Parathyroid adenoma (tissue), 2 donors: ENCODE measurements around the gene PARD6B.

ENCODE experiments used
- H2AFZ ChIP-seq: fragments of 300-600 bp; sonication (generic); one replicate; pipeline ENCODE4 v1.7.0; 2017; ENCODE audit warnings: antibody characterized with exemption, mild to moderate bottlenecking
- H3K27ac ChIP-seq: fragments of 300-600 bp; sonication (generic); one replicate; pipeline ENCODE4 v1.7.0; 2017
- H3K27me3 ChIP-seq: fragments of 300-600 bp; sonication (generic); one replicate; pipeline ENCODE4 v1.7.0; 2017; ENCODE audit warnings: low read length; ENCODE audit not compliant: control insufficient read depth, insufficient read depth
- H3K36me3 ChIP-seq: fragments of 300-600 bp; sonication (generic); one replicate; pipeline ENCODE4 v1.7.0; 2017; ENCODE audit warnings: low read length; ENCODE audit not compliant: control insufficient read depth, insufficient read depth
- H3K4me1 ChIP-seq: fragments of 300-600 bp; sonication (generic); one replicate; pipeline ENCODE4 v1.7.0; 2017; ENCODE audit warnings: control low read depth
- H3K4me2 ChIP-seq: fragments of 300-600 bp; sonication (generic); one replicate; pipeline ENCODE4 v1.7.0; 2017; ENCODE audit warnings: low read length
- H3K4me3 ChIP-seq: fragments of 300-600 bp; sonication (generic); one replicate; pipeline ENCODE4 v1.7.0; 2017; ENCODE audit warnings: low read depth, low read length
- H3K79me2 ChIP-seq: fragments of 300-600 bp; sonication (generic); one replicate; pipeline ENCODE4 v1.7.0; 2017; ENCODE audit warnings: control low read depth
- H3K9ac ChIP-seq: fragments of 300-600 bp; sonication (generic); one replicate; pipeline ENCODE4 v1.7.0; 2017; ENCODE audit warnings: mild to moderate bottlenecking
- H3K9me3 ChIP-seq: fragments of 300-600 bp; sonication (generic); one replicate; pipeline ENCODE4 v1.7.0; 2017; ENCODE audit warnings: low read length; ENCODE audit not compliant: control insufficient read depth
- TF ChIP-seq, protein P1 (sequence below): fragments of 300-600 bp; sonication (generic); IDR thresholded peaks from one replicate; pipeline ENCODE4 v1.7.0; 2017; ENCODE audit warnings: antibody characterized with exemption, mild to moderate bottlenecking
- donor health status: primary hyperparathyroidism.

PARD6B gene

GRCh38 chr20:50788045-50788991 is 56.9 kb downstream of the PARD6B start:
- H3K4me3 ChIP-seq = no peak overlapping the region
- no peak overlapping the region for H3K9ac ChIP-seq
- no peaks in the 10 kb centered on the region for H3K9me3 ChIP-seq
- H3K27me3 ChIP-seq = no peaks in the 10 kb centered on the region
- H3K4me2 ChIP-seq = peak overlapping the region; percentile 53
- no peaks in the 10 kb centered on the region for H3K36me3 ChIP-seq
- no peaks in the 10 kb centered on the region for H3K79me2 ChIP-seq
- TF ChIP-seq, protein P1, sequence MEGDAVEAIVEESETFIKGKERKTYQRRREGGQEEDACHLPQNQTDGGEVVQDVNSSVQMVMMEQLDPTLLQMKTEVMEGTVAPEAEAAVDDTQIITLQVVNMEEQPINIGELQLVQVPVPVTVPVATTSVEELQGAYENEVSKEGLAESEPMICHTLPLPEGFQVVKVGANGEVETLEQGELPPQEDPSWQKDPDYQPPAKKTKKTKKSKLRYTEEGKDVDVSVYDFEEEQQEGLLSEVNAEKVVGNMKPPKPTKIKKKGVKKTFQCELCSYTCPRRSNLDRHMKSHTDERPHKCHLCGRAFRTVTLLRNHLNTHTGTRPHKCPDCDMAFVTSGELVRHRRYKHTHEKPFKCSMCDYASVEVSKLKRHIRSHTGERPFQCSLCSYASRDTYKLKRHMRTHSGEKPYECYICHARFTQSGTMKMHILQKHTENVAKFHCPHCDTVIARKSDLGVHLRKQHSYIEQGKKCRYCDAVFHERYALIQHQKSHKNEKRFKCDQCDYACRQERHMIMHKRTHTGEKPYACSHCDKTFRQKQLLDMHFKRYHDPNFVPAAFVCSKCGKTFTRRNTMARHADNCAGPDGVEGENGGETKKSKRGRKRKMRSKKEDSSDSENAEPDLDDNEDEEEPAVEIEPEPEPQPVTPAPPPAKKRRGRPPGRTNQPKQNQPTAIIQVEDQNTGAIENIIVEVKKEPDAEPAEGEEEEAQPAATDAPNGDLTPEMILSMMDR = peak; percentile 86
- peak overlapping the region; percentile 41 for H3K27ac ChIP-seq
- peak overlapping the region; percentile 61 for H2AFZ ChIP-seq
- H3K4me1 ChIP-seq = peaks cover 17% of the 10 kb centered on the region

- no peak overlapping the region for H3K9ac ChIP-seq
- no peak overlapping the region for H3K4me3 ChIP-seq
- H3K9me3 ChIP-seq = no peaks in the 10 kb centered on the region
- no peak overlapping the region for H3K4me2 ChIP-seq
- TF ChIP-seq, protein P1 = no peak
- no peaks in the 10 kb centered on the region for H3K36me3 ChIP-seq
- no peaks in the 10 kb centered on the region for H3K79me2 ChIP-seq
- H3K4me1 ChIP-seq = peaks cover 17% of the 10 kb centered on the region
- peak overlapping the region; percentile 83 for H3K27ac ChIP-seq
- H2AFZ ChIP-seq = peak overlapping the region; percentile 100
- H3K27me3 ChIP-seq = no peaks in the 10 kb centered on the region
Measured at GRCh38 chr20:50789968-50790650, 58.7 kb downstream of the PARD6B start.

DNA sequence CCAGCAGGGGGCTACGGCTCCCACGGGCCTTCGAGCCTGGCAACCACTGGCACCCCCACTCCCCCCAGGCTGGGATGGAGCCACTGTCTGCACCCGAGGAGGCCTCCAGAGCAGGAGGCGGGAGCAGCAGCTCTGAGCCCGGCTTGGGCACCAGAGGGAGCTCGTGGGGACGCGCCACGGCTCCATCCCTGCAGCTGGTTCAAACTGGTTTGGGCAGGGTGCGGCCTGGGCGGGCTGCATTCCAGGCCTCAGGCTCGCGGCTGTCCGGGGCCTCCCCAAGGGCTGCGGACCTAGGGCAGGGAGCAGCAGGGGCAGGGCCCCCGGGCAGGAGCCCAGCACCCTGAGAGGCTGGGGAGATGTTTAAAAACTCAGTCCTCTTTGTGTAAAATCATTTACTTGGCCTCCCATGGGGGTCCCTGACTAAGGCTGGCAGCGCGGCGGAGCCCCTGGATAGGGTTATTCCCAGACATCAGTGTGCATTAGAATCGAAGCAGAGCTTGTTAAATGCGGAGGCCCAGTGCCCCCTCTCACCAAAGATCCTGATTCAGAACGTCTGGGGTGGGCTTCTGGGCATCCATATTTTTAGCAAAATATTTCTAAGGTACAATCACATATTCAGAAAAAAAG is 59.4 kb downstream of the PARD6B start:
- no peaks in the 10 kb centered on the region for H3K36me3 ChIP-seq
- no peaks in the 10 kb centered on the region for H3K9me3 ChIP-seq
- peaks cover 3% of the 10 kb centered on the region for H3K79me2 ChIP-seq
- H3K27me3 ChIP-seq = no peaks in the 10 kb centered on the region
- TF ChIP-seq, protein P1 = peak; percentile 86
- no peak overlapping the region for H3K9ac ChIP-seq
- peak overlapping the region; percentile 100 for H2AFZ ChIP-seq
- peak overlapping the region; percentile 32 for H3K4me2 ChIP-seq
- H3K4me1 ChIP-seq = peaks cover 17% of the 10 kb centered on the region
- no peak overlapping the region for H3K4me3 ChIP-seq
- H3K27ac ChIP-seq = peak overlapping the region; percentile 83

DNA sequence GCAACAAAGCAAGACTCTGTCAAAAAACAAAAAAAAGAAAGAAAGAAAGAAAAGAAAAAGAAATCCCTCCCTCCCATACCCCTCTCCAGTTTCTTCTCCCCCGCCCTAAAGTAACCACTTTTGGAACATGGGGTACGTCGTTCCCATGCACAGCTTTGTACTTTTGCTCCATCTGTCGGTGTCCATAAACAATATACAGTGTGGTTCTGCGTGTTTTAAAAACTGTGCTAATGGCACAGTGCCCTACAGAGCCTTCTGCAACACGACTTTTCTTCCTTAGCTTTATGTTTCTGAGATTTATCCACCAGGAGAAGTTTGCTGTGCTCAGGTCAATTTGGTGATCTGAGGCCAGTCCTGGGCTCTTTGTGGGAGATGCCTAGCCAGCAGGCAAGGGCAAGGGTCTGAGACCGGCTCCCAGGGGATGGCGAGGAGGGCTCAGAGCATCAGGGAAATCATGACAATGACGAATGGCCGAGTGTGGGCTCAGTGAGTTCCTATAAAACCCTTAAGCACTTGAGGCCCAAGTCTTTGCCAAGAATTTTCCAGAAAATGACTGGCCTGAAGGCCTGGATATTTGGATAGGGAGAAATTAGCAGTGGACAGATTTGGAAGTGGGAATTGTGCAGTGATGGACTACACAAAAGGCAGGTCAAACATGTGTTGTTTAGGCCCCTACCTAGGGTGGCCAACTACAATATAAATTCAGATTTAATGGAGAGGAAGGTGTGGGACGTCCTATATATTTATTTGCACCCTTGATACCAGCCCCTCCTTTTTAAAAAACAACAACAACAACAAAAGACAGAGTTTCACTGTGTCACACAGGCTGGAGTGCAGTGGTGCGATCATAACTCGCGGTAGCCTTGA is 61.6 kb downstream of the PARD6B start:
- H3K27ac ChIP-seq = no peak overlapping the region
- TF ChIP-seq, protein P1 = no peak
- peaks cover 13% of the 10 kb centered on the region for H3K79me2 ChIP-seq
- no peaks in the 10 kb centered on the region for H3K9me3 ChIP-seq
- no peak overlapping the region for H2AFZ ChIP-seq
- H3K36me3 ChIP-seq = no peaks in the 10 kb centered on the region
- peaks cover 17% of the 10 kb centered on the region for H3K4me1 ChIP-seq
- H3K4me2 ChIP-seq = no peak overlapping the region
- no peak overlapping the region for H3K9ac ChIP-seq
- H3K27me3 ChIP-seq = no peaks in the 10 kb centered on the region
- H3K4me3 ChIP-seq = no peak overlapping the region
